ENCODE data around the gene GRIN2A.

The GRIN2A gene

DNA sequence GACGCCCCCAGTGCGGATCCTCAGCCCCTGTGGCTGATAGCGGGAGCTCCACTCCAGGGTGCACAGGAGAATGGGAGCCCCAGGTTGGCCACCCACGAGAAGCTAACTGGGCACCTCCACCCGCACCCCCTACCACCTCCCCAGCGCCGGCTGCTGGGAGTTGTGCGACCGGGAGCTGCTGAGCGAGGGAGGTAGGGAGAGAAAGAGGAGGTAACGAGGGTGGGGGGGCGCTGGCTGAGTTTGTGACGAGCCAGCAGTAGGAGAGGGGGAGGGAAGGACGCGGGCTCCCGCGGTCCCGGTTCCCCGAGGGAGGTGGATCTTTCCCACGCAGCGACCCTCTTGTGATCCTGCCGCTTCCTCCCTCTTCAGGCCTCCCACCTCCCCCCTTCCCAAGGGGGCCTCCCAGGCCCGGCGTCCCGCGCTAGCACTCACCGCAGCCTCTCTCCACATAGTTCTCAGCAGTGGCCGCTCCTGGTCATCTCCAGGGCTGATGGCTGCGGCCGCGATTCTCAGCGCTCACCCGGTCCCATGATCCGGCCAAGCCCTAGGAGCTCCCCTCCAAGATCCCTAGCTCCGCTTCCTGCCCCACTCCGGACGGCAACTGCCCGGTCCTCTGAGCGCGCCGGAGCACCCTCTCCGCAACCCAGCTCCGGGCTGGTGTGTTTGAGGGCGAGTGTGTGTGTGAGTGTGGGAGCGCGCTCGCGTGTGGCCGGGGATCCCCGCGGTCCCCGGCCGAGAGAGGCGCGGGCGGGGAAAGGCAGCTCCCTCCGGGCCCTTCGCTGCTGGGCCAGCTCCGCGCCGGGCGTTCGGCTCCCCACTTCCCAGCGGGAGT lies at the start of gene GRIN2A:
Gene GRIN2A, minus strand, starts transcription at position 207 of the 832 bp plus-strand sequence. CDS start 2,017 bp downstream, outside the sequence.
- no peak for DNase-seq

DNA sequence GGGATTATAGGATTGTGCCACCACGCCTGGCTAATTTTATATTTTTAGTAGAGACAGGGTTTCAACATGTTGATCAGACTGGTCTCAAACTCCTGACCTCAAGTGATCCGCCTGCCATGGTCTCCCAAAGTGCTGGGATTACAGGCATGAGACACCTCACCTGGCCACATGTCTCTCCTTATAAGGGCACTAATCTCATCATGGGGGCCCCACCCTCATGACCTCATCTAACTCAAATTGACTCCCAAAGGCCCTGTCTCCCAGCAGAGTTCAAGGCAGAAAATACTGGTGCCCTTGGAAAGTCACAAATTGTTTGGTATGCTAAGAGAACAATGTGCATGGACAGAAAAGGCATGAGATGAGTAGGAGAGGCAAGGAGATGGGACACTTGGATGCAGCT lies 49.3 kb upstream of the GRIN2A start:
- DNase-seq: no peak

DNA sequence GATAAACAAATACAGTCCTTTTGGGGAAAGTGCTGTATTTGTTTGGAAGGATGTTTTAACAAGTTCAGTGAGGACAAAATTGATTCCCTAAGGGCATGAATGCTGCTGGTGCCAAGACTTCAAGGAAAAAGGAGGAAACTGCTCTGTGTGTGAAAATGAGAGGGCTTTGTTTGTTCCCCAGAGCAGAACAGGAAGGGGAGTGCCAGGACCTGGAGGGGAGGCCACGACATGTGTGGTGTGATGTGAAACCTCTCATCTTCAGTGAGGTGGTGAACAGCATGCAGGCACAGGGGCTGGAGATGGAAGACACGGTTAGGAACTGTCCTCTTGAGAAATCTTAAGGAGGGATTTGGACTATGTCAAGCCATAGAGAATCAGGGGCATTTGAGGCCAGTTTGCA lies 46.6 kb upstream of the GRIN2A start:
- no peak for DNase-seq

DNA sequence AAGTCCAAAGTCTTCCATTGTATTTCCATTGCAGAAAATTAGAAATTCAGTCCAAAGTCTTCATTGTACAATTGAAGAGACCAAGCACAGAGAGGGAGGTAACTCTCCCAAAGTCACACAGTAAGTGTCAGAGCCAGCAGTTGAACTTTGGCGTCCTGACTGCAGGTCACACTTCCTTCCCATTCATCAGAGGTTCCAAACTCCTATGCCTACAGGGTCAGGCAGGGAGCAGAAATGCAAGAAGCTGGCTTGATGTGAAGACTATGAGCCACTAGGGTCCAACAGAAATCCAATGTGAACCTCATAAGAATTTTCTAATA lies 44.7 kb upstream of the GRIN2A start:
- DNase-seq: no peak

DNA sequence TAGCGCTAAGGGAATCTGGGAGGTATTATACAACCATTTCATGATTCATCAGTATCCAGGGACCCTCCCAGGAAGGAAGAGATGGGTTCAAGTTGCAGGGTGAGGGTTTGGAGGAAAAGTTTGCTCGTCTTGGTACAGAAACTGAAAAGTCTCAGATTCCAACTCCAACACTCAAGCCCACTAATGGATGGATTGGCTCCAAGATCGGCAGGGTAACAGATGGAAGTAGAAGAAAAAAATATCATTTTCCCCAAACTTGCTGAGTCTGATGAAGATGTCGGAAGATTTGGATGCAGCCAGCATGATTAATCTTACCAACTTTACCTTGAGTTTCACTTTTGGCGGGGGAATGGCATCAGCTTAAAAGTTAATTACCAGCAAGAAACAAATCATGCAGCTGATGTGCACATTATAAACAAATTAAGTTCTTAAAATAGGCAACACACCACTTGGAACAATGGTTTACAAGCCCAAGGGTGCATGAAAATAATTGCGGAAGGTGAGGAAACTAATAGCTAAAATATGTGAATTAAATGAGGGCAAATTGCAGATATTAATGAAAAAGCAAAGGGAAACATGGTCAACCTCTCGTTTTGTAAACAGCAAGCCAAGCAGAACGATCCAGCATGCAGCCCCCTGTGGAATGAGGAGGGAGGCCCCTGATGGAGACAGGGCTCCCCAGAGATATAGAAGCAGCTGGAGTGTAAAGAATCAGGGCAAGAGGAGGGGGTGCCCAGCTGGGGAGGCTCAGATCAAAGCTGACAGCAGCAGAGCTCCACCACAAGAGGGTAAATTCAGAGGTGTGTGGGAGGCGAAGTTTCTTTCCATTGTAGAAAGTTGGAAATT lies 44.1 kb upstream of the GRIN2A start:
- DNase-seq: no peak

DNA sequence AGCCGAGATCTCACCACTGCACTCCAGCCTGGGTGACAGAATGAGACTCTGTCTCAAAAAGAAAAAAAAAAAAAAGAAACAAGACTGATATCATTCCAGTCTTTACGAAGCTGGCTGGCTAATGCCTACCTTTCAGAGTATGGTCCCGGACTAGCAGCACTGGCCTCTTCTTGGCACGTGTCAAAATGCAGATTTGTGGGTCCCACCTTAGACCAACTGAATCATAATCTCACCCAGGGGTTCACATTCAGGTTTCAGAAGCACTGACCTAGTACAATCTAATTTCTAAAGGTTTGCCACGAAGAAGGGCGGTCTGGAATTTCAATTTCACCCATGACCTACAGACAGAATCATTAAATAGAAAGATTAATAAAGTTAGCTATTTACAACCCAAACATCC lies 43.4 kb upstream of the GRIN2A start:
- DNase-seq: no peak

DNA sequence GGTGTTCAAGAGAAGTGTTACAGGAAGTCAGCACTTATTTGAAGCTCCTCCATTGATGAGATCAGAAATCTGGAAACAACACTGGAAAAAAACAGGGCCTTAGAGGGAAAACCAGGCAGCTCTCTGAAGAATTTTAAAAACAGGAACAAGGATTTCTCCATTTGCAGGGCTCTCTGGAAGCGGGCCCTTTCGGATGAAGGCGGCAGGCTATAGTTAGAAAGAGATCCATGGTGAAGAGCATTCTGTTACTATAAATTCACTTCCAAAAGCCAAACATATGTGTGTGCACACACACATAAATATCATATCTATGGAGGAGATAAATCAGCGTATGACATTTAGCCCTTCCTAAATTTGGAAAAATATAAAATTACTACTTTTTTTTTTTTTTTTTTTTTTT lies 42.6 kb upstream of the GRIN2A start:
- DNase-seq: no peak

DNA sequence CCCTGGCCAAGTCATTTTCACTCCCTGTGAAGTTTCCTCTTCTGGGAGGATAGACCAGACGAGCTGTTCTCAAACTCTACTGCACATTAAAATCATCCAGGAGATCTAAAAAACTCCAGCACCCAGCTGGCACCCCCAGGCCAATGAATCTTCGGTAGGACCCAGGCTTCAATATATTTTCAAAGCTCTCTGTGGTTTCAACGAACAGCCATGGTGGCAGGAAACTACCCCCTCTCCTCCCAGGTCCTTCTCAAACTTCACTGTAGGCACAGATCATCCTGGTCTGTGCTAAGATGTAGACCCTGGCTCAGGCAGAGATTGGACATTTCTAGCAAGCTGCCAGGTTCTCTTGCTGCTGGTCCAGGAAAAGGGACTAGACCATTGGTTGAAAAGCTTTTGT lies 38.7 kb upstream of the GRIN2A start:
- no peak for DNase-seq

DNA sequence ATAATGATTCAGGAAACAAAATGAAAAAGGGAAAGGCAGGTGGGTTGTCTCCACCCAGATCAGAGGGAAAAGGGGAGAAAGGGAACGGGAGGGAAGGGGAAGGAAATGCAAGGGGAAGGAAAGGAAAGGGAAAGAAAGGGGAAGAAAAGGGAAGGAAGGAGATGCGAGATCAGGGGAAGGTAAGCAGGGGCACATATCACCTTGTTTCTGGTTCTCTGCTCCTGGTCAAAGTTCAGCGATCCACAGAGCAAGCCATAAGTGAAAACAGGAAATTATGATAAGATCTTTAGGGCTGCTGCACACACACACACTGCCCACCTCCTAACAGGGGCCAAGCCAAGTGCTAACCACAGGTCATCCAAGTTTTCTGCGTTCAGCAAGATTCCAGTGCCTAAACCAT lies 37.5 kb upstream of the GRIN2A start:
- no peak for DNase-seq

DNA sequence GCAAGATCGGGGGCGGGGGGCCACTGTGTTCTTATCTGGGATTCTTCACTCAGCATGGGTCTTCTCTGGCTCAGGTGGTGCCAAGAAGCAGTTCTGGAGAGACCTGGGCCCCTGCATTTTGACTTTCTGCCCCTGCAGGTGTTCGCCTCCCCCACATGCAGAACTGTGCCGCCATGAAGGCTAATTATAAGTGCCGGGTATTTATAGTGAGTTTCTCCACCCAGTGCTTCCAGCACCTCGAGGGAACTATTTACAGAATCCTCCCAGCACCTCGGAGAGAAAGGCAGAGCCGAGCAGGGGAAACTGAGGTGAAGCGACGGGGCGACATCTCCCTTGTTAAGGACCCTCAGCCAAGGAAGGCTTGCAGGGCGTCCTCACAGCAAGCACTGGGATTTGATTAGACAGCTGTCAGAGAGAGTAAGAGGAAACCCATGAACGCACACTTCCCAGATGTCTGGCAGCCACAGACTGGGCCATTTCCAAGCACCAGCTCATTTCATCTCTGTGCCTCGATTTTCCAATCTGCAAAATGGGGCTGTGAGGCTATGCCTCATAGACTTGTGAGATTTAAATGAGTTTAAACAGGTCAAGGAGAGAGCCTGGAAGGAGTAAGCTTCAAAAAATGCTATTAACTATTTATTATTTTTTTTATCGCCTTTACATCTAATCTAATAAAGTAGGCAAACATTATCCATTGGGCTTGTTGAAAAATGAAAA lies 36.4 kb upstream of the GRIN2A start:
- no peak for DNase-seq

DNA sequence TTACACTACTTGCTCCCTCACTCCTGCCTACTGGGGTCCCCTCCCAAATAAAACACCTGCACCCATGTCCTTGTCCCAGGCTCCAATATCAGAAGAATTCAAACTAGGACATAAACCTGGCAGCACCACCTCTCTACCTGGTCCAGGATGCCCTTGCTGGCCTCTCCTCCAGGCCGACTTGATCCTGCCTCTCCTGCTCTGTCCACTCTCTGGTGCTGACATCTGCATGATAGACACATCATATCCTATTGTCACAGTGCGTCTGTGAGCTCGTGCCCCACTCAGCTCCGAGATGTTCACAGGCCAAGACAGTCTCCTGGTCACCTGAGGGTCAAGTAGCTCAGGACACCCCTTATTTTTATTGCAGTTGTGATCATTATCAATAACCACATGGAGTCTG lies 31.5 kb upstream of the GRIN2A start:
- no peak for DNase-seq

DNA sequence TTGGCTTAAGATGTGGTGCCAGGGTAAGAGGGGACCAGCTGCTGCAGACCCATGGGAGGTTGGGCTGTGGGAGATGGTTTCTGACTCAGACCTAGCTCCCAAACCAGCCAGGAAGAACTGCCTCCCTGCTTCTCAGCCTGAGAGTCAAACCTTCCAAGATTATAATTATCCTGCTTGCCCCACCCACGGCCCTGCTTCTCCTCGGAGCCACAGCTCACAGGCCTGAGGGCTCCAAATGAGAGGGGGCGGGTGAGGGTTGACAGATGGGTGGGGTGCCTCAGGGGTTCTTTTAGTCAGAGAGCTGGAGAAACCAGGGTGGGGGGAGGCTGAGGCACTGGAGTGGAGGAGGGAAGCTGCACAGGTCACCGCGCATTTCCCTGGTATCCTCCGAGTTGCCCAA lies 28.7 kb upstream of the GRIN2A start:
- DNase-seq: no peak

DNA sequence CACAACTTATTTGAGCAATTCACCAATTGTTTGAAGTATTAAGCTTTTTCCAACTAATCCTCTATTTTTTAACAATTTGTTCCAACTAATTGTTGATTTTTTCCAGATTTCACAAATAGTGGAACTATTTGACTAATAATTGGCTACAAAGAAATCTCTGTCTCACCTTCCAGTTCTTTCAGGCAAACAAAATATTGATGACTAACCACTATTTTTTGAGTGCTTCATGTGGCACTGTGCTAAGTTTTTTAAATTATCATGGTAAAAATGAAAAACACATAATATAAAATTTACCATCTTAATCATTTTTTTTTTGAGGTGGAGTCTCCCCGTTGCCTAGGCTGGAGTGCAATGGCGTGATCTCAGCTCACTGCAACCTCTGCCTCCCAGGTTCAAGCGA lies 24.6 kb upstream of the GRIN2A start:
- no peak for DNase-seq

DNA sequence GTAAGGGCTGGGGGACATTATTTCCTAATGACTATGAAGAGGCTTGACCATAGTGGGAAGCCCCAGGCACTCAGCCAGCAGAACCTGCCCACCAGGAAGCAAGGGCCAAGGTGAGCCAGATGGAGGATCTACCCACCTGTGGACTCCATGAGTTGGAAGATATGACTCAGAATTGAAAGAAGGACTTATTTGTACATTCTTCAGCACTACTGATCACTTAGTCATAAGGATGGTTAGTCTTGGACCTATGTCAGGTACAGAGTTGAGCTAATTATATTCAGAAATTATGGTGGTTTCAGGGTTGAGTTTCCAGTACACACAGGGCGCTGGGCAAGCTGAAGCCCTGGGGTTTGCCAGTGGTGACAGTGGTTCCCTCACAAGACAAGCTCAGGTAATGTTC lies 24.0 kb upstream of the GRIN2A start:
- DNase-seq: no peak

DNA sequence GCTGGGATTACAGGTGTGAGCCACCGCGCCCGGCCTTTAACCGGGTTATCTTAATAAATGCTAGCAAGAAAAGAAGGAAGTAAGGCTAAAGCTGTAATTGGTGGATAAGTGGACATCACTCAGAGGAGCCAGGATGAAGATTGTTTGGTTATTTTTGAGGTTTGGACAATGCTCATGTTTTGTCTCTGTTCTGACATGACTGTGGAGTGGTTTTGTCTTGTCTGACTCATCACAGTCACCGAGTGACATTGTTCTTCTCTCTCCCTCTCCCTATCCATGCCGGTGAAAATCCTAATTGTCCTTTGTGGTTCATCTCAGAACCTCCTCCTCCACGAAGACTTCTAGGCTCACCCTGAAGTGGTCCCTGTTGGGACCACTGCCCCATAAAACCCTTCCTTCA lies 23.5 kb upstream of the GRIN2A start:
- DNase-seq: no peak

DNA sequence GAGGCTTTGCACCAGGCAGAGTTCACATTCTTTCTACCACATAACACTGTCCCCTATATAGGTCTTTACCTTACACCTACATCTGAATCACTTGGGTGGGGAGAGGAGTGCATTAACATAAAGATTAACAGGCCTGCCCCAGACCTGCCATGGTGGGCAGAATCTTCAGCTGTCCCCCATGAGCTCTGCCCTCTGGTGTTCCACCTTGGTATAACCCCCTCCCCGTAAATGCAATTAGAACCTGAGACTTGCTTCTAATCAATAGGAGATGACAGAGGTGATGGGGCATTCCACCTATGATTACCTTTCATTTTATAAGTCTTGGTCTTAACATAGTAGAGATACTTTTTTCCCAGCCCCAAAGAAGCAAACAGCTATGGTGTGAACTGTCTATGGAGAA lies 20.4 kb upstream of the GRIN2A start:
- no peak for DNase-seq

DNA sequence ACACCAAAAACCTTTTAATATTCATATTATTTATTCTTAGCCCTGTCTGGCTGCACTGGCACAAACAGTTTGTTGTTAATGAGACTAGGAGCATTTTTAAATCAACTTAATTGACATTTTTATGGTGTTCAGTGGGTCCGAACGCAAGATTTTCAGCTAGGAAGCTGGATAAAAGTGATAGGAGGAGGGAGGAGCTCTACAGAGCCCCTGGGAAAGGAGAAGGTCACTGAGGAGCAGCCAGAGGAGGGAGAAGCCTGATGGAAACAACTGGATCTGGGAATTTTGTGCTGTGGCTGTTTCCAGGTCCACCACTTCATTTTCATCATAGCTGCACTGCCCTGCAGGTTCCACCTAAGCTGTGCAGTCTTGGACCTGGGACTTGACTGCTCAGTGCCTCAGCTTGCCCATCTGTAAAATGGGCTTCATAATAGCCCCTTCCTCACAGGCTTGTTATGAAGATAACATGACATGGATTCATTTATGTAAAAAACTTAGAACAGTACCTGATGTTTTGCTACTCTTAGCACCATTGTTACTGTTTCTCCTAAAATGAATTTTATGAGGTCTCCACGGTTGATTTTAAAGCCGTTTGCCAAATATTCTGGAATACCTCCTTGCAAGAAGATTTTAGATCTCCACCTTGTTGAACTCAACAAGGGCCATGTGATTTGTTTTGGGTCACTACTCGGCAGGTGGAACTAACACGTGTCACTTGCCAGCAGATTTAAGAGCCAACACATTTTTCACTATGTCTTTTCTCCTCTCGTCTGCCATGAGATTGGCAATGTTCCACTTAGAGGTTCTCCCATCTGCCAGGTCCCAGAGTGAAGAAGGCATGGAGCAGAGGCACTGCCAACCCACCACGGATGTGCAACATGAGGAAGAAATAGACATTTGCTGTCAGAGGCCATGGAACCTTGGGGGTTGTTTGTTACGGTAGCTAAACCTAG lies 18.7 kb upstream of the GRIN2A start:
- DNase-seq: no peak

DNA sequence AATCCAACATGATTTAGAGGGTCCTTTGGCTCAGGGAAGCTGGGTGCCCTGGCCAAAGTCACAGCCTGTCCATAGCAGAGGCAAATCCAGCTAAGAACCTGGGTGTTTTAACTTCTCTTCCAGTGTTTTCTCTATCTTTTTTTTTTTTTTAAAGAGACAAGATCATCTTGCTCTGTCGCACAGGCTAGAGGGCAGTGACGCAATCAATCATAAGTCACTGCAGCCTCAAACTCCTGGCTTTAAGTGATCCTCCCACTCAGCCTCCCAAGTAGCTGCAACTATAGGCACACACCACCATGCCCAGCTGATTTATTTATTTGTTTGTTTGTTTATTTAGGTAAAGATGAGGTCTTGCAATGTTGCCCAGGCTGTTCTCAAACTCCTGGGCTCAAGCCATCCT lies 14.8 kb upstream of the GRIN2A start:
- no peak for DNase-seq

DNA sequence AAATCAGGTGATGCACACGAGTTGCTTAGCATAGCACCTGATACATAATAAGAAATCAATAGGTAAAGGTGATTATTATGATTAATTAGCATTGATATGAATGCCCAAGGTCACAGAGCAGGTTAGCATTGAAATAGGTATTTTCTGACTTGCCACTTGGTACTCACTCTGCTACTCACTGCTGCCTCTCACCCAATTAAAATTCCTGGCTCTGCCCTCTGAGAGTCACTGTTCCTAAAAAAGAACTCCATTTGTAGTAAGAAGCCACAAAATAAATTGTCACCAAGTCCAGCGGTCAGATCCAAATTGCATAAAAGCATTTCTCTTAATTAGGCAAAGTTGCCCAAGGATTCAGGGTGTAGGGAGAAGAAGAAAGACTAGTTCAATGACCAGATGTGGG lies 8.9 kb upstream of the GRIN2A start:
- DNase-seq: no peak

DNA sequence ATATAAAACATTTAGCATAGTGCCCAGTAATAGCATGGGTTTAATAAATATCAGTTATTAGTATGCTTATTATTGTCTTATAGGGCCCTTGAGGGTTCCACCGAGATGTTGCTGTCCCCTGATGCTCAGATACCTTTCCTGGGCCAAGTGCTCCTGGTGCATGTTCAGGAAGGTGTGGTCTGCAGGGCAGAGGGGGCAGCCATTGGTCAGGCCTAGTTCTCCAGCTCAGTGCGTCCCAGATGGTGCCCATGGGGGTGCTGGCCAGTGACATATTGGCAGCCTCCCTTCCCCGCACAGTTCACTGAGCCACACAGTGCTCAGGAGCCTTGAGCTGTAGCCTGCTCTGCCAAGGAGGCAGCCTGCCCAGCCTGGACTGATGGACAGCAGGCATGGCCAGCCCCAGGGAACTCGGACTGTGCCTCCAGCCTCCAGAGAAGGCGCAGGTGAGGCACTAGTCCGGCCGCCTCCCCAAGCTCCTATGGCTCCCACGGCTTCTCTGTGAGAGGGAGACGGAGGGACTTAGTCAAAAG lies 7.7 kb upstream of the GRIN2A start:
- DNase-seq: no peak

DNA sequence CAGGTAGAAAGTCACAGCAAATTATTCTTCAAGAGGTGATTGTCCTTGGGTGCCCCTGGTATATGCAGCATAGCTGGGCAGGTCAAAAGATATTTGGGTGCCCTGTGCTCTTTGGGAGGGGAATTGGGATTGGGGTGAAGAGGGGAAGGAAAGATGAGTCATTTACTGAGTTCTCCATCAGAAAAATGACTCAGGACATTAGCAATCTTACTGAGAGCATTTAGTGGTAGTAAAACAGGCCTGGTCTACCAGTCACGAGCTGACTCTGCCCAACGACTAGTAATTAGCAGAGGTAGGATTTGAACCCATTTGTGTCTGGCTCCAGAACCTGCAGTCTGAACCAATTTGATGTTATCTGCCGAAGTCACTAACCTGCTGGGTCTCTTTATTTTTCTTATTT lies 6.0 kb upstream of the GRIN2A start:
- no peak for DNase-seq
